ENCODE results near the gene CDKN2A.
"Not testable (repeated sequence)": the region's sequence is repeated elsewhere in the genome, so short reads cannot be mapped to it uniquely, and the experiment has no call there.

Gene CDKN2A

GRCh38 chr9:21967702-21968101, 26.5 kb downstream of the CDKN2A start:
- intact Hi-C loops (cut with DNase I): no loop called here
- DNase-seq: no peak

DNA sequence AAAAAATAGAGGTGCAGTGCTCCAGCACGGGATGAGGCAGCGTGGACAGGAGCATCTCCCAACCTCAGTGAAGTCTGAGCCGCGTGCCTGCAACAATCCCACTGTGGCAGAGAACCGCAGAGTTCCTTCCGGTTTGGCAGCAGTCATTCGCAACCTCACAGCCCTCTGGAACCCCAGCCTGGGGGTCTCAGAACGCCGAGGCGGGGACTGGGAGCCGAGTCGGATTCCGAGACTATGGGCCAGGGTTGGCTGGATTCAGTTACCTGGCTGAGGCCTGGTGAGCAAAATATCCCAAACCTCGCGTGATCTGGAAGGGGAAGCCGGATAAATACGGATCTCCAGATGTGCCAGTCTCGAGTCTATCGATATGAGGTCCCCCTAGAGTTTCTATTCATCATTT, 27.0 kb downstream of the CDKN2A start:
- intact Hi-C loops (cut with DNase I): no loop called here
- no peak for DNase-seq

DNA sequence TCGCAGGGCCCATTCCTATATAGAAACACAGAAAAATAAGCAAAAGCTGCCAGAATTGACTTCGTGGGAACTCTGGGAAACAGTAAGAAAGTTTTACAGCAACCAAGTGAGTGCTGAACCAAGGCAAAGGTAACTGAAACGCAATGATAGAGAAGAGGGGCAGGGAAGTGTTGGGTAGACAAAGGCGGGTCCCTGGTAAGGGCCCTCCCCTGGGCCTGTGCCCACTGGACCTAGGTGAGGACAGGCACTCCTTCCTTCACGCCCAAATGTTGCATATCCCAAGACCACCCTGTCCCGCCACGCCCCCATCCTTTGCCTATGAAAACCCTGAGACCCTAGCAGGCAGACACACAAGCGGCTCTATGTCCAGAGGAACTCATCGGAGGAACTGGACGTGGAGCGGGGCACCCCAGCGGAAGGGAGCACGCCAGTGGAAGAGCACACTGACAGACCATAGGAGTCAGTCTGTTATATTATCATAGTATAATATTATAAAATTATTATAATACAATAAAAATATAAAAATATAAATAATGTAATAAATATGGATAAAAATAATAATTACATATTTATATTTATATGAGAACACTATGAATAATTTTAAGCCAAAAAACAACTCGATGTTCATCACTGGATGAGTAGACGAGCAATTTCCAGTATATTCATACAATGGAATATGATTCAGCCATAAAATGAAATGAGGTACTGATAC, 27.9 kb downstream of the CDKN2A start:
- no peak for DNase-seq
- intact Hi-C loops (cut with DNase I): no loop called here

DNA sequence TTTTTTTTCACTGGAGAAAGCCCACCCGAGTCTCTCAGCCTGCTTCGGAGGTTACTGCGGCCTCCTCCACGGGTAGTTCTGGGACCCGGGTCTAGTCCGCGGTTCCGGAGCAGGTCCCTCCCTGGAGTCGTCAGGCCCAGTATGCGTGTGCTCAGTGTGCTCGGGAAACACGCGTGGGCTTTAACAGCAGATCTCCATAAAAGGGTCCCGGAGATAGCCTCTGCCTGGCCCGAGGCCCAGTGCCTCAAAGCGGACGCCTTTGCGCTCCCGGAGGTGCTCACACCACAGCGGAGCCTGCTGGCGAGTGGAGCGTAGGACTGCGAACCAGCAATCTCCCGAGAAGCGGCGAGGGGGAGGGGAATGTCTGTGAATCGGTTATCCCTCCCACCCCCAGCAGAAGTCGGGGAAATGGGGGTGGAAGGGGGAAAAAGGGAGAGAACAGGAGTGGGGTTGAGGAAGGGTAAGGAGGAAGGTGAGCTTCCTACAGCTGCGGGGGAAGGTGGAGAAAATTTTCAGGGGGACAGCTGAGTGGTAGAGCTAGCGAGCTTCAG, 28.7 kb downstream of the CDKN2A start:
- peak in 4 of 42 donors; percentile 12 to 43 (median 31) for DNase-seq
- intact Hi-C loops (cut with DNase I): no loop called here

- no peak for DNase-seq
Measured at GRCh38 chr9:21964925-21965385, 29.2 kb downstream of the CDKN2A start.

GRCh38 chr9:21961569-21961968, 32.6 kb downstream of the CDKN2A start:
- intact Hi-C loops (cut with DNase I): no loop called here

More at GRCh38 chr9:21964925-21965385, 29.2 kb downstream of the CDKN2A start:
- intact Hi-C loops (cut with DNase I): no loop called here

DNA sequence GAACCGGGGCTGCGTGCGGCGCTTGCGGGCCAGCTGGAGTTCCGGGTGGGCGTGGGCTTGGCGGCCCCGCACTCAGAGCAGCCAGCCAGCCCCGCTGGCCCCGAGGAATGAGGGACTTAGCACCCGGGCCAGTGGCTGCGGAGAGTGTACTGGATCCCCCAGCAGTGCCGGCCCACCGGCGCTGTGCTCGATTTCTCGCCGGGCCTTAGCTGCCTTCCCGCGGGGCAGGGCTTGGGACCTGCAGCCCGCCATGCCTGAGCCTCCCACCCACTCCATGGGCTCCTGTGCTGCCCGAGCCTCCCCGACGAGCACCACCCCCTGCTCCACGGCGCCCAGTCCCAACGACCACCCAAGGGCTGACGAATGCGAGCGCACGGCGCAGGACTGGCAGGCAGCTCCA, 34.9 kb downstream of the CDKN2A start:
- DNase-seq; intact Hi-C loops (cut with DNase I): not testable (repeated sequence)

More at GRCh38 chr9:21961569-21961968, 32.6 kb downstream of the CDKN2A start:
- DNase-seq: no peak

- intact Hi-C loops (cut with DNase I): no loop called here
- no peak for DNase-seq
Measured at GRCh38 chr9:21958833-21959232, 35.4 kb downstream of the CDKN2A start.

DNA sequence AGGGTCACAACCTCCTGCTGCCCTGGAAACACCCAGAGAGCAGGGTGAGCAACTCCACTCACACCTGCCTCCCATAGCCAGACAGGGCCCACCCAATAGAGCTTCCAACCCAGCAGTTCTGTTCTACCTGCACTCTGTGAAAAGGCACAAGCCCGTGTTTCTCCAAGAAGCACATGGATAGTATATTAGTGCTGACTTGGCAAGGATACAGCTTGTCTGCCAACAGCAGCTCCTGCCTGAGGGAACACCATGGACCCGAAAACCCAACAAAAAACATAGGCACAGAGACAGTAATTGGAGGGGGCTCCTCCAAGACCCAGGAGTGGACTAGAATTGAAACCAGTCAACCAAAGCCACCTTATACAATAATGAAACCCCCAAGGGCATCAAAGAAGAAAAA, 48.6 kb downstream of the CDKN2A start:
- intact Hi-C loops (cut with DNase I): no loop called here
- DNase-seq: no peak

GRCh38 chr9:21943464-21943863, 50.7 kb downstream of the CDKN2A start:
- intact Hi-C loops (cut with DNase I): no loop called here
- no peak for DNase-seq

DNA sequence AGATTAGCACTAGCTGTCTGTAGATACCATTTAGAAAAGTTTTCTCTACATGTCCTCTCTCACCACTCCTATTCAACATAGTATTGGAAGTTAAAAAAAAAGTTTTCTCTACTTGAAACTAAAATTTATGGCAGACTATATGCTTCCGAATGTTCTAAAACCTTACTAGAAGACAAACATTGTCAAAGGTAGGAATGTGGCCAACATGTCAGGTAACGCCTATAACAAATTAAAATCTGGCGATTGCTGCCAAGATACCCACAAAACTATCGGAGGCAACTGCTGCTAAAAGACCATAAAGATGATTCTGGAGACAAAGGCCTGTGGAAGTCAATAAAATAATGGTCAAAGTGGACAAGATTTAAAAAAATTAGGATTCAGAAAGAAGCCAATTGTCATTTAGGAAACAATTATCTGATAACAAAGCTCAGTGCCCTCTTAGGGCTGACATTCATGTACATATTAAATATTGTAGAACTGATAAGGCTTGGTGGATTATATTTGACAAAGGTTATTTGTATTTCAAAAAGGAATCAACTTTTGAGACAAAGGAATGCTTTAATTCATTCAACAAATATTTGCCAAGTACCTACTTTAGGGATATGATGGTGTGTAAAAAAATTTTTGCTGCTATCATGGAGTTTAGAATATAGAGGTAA, 52.7 kb downstream of the CDKN2A start:
- intact Hi-C loops (cut with DNase I): no loop called here
- no peak for DNase-seq

GRCh38 chr9:21936161-21936560, 58.0 kb downstream of the CDKN2A start:
- DNase-seq: no peak
- intact Hi-C loops (cut with DNase I): no loop called here

- DNase-seq: no peak
- intact Hi-C loops (cut with DNase I): no loop called here
Measured at GRCh38 chr9:21935631-21936030, 58.6 kb downstream of the CDKN2A start.

DNA sequence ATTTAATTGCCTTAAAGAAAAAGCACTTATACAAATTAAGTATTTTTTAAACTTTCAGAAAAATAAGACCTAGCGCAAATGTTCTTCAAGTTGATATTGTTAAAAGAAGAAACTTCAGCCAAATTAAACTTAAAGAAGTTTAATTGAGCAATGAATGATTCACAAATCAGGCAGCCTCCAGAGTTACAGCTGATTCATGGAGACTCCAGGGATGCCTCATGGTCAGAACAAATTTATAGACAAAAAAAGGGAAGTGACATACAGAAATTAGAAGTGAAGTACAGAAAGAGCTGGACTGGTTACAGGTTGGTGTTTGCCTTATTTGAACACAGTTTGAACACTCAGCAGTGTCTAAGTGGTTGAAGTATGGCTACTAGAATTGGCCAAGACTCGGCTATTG, 60.3 kb downstream of the CDKN2A start:
- intact Hi-C loops (cut with DNase I): no loop called here
- DNase-seq: no peak

GRCh38 chr9:21933281-21933680, 60.9 kb downstream of the CDKN2A start:
- DNase-seq: no peak
- intact Hi-C loops (cut with DNase I): no loop called here

DNA sequence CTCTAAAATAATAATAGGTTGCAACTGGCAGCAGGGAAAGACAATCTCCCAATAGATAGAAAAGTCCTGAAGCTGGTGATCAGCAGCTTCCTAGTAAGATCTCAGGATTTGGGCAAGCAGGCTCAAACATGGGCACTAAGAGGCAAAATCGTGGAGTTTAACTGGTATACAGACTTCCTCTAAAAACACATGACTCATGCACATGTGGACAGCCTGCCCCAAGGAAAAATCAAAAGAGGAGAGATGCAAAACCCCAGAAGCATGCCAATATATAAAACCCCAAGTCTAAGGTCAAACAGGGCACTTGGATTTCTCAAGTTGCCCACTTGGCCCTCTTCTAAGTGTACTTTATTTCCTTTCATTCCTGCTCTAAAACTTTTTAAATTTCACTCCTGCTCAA, 62.8 kb downstream of the CDKN2A start:
- DNase-seq: no peak
- intact Hi-C loops (cut with DNase I): no loop called here

GRCh38 chr9:21927752-21928151, 66.4 kb downstream of the CDKN2A start:
- intact Hi-C loops (cut with DNase I): no loop called here

GRCh38 chr9:21923694-21924093, 70.5 kb downstream of the CDKN2A start:
- DNase-seq: no peak
- intact Hi-C loops (cut with DNase I): no loop called here

More at GRCh38 chr9:21927752-21928151, 66.4 kb downstream of the CDKN2A start:
- no peak for DNase-seq

DNA sequence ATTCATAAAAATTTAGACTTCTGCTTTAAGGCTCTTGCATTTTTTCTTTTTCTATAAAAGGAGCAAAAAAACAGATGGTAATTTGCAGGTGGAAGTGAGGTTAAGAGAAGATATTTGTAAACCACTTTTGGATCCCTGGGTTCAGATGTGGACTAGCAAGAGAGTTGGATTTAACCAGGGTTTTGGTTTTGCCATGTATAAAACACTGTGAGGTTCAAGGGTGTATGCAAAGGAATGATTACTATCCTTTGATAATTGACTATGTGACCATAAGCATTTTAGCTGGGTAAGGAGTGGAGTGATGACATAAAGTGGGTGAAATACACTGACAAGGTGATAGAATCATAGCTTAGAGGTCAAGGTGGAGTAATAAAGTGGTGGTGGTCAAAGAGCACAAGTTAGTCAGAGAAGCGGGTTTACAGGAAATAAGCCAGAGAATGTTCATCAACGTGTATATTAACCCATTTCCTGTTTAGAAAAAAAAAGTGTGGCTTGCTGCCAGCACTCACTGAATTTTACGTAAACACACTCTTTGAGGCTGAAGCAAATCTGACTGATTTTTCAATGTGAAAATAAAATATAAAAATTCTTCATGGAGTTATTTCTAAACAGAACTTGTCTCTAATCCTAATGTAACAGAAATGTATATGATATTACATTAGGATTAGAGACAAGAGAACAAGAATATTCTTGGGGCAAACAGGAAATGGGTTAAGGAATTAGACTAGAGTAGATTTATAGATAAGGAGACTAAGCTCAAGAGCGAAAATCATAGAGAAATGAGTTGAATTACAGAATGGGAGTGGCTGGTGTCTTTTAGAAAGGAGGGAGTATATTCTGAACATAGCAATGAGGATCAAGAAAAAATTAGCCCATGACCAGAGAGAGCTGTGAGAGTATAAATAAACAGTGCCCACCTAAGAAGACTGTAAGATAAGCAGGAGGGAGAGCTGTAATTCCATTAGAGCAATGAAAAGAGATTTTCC, 74.5 kb downstream of the CDKN2A start:
- no peak for DNase-seq
- intact Hi-C loops (cut with DNase I): no loop called here
